DLD1 (cell line): ENCODE data around the gene DCAF11.

Experiments used
- in situ Hi-C: cut with HindIII; loops from 2 replicates; pipeline ENCODE4 v1.10.0; 2017; ENCODE audit warnings: low sequenced_read_pairs

Gene DCAF11

DNA sequence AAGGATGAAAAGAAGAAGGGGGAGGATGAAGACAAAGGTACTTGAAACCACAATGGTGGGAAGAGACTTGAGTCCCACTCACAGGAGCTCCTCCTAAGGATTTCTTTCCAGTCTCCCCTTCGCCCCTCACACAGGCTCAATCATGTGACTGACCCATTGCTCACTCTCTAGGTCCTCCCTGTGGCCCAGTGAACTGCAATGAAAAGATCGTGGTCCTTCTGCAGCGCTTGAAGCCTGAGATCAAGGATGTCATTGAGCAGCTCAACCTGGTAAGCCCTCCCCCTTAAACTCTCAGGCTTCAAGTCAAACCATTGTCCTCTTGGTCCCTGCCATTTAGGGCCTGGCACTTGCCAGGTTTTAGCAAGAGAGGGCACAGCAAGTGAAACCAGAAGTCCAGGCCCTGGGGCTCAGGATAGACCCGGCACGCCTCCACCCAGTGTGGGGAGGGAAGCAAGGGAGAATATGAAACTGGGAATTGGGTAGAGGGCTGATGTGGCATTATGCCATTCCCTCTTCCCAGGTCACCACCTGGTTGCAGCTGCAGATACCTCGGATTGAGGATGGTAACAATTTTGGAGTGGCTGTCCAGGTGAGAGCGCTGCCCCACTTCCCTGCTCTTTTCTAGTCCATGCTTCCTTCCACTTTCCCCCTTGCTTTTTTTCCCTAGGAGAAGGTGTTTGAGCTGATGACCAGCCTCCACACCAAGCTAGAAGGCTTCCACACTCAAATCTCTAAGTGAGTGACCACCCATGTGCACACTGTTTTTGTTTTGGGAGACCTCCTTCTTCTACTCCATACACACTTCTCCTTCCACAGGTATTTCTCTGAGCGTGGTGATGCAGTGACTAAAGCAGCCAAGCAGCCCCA is 23.2 kb downstream of the DCAF11 start:
- in situ Hi-C loops = no loop called here

GRCh38 chr14:24138396-24139271 is 24.1 kb downstream of the DCAF11 start:
- in situ Hi-C loops = no loop called here

- in situ Hi-C loops = no loop called here
Observed at GRCh38 chr14:24139272-24139934, 24.8 kb downstream of the DCAF11 start.

- in situ Hi-C loops = no loop called here
Observed at GRCh38 chr14:24141097-24141880, 26.7 kb downstream of the DCAF11 start, which contains the start of gene EMC9. TSS of gene EMC9 (minus strand) at chr14:24141591. CDS start at chr14:24141304, 287 bp downstream.

GRCh38 chr14:24143511-24143910 is 28.9 kb downstream of the DCAF11 start:
- in situ Hi-C loops = no loop called here

DNA sequence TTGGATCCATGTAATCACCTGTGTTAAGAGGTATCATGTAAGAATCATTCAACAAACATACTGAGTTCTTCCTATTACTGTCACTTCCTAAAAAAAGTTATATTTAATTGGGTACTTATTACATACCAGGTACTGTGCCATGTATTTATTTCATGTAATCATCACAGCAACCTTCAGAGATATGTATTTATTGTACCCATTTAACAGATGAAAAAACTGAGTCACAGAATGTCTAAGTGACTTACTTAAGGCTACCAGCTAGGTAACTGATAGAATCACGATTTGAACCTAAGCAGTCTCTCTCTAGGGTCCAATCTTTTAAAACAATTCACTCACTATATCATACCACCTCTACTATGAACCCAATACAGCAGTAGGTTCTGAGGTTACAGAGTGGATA is 29.9 kb downstream of the DCAF11 start:
- in situ Hi-C loops = no loop called here

GRCh38 chr14:24145219-24145618 is 30.6 kb downstream of the DCAF11 start:
- in situ Hi-C loops = no loop called here

DNA sequence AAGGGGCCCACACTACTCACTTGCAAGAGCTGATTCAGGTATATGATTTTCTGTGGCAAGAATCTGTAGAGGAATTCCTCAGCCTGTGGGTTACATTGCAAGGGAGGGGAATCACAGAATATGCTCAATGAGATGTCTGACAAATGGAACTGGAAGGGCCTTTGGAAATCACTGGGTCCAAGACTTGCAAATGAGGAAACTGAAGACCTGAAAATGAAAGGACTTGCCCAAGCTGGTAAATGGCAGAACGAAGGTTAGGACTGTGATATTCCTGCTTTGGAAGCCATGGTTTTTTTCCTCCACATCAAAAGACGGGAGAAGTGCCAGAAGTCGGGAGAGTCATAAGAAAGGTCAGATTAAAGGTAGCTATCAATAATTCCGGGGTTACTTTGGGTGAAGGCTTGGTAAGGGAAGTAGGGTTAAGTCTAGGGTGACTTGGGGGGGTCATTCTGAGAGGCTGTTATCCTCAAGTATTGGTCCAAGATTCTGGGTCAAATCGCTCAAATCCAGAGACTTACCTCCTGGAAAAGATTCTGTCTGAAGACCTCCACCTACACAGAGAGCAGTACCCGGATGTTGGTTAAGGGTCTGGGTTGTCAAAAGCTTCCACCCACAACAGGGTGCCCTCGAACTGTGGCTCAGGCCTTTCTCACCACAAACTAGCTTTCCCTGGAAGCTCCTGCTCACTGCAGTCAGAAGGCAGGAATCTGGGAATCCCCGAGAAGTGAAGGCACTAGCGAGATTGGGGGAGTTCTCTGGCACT is 31.3 kb downstream of the DCAF11 start:
- in situ Hi-C loops = no loop called here

DNA sequence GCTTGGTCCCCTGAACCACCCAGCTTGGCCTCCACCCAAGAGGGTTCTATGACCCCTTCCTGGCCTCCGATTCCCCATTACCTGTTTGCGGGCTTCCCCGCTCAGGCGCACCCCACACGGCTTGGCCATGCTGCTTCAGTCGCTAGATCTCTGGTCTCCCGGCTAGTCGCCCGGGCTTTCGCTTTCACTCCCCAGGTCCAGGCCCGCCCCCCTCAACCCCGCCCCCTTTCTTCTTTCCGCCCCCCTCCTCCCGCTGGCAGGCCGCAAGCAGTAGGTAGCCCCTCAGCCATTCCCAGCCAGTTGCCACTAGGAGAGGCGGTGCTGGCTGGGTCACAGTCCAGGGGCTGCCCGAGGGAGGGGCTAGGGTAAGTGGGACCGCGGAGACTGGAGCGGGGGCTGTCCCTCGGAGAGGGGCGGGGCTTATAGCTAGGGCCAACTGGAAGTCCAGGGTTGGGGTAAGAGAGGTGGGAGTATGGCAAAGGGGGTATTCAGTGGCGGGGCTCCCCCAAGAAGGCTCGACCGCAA is 31.9 kb downstream of the DCAF11 start, which contains the start of gene PSME2:
Gene PSME2 (minus strand): TSS at position 158 of the 525 bp plus-strand sequence. CDS start 29 bp downstream, at position 129.
- in situ Hi-C loops = no loop called here

DNA sequence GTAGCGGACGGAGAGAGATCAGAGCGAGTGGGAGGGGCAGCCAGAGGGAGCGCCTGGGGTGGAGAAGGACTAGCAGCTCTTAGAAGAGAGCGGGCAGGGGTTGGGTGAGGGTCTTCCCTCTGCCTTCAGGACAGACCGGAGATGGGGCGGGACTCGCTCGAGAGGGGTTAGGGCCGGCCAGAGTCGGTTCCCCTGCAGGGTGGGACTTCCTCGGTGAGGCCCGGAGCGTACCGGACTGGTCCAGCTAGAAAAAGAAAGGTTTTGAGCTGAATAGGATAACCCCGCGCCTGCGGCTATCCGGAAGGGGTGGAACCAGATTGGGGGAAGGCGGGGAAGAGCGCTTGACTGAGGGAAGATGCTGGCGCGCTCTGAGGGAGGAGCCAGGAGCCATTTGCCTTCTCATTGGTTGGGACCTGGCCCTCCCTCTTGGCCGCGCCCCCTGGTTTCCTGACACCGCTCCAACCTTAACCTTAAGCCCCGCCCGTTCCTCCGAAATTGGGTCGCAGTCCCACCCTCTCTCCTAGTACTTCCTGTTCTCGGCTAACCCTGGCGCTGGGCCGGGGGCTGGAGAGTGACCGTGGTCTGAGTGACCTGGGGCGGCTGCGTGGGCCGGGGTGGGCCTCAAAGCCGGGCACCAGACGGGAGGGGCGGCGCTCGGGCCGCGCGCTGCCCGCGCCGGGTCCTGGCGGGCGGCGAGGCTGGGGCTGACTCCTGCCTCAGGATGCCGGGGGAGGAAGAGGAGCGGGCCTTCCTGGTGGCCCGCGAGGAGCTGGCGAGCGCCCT is 32.6 kb downstream of the DCAF11 start, which contains the start of gene RNF31:
Gene RNF31 (plus strand): TSS at position 521 of the 783 bp plus-strand sequence. CDS start 201 bp downstream, at position 722.
- in situ Hi-C loops = no loop called here

DNA sequence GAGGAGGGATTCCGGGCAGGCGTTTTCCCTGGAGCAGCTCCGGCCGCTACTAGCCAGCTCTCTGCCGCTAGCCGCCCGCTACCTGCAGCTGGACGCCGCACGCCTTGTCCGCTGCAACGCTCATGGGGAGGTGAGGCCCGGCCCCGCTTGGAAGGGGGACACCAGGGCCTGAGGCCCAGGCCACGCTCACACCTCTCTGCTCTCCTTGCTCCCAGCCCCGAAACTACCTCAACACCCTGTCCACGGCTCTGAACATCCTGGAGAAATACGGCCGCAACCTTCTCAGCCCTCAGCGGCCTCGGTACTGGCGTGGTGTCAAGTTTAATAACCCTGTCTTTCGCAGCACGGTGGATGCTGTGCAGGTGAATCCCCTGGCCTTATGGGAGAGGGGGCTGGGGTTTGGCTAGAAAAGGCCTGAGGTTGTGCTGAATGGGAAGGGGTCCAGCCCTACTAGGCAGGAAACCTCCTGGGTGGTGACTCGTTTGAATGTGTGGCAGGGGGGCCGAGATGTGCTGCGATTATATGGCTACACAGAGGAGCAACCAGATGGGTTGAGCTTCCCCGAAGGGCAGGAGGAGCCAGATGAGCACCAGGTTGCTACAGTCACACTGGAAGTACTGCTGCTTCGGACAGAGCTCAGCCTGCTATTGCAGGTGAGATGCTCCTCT is 33.3 kb downstream of the DCAF11 start:
- in situ Hi-C loops = no loop called here

DNA sequence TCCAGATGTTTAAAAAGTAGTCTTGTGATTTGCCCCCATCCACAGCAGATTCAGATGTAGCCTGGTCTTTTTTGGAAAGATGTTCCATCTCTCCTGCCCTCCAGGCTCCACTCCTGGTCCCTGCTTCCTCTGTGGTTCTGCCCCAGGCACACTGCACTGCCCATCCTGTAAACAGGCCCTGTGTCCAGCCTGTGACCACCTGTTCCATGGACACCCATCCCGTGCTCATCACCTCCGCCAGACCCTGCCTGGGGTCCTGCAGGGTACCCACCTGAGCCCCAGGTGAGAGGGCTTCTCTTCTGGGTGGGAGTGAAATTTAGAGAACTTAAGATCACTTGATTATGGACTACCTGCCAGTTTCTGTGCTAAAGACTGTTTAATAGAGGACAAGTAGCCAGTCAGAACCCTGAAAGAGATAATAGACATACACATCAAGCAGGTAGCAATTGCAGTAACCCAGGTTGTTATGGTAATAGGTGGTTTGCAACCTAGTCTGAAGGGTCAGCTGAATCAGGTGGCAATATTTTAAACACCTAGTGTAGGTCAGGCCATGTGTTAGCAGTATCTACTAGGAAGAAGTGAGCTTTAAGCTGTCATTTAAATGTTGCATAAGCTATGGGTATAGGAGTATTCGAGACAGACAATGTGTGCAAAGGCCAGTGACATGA is 34.9 kb downstream of the DCAF11 start:
- in situ Hi-C loops = no loop called here

DNA sequence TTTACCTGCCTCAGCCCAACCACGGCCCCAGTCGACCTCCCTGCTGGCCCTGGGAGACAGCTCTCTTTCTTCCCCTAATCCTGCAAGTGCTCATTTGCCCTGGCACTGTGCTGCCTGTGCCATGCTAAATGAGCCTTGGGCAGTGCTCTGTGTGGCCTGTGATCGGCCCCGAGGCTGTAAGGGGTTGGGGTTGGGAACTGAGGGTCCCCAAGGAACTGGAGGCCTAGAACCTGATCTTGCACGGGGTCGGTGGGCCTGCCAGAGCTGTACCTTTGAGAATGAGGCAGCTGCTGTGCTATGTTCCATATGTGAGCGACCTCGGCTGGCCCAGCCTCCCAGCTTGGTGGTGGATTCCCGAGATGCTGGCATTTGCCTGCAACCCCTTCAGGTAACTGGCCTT is 35.5 kb downstream of the DCAF11 start:
- in situ Hi-C loops = no loop called here

- in situ Hi-C loops = no loop called here
Observed at GRCh38 chr14:24150567-24150966, 36.0 kb downstream of the DCAF11 start.

- in situ Hi-C loops = no loop called here
Observed at GRCh38 chr14:24150993-24151392, 36.4 kb downstream of the DCAF11 start.

DNA sequence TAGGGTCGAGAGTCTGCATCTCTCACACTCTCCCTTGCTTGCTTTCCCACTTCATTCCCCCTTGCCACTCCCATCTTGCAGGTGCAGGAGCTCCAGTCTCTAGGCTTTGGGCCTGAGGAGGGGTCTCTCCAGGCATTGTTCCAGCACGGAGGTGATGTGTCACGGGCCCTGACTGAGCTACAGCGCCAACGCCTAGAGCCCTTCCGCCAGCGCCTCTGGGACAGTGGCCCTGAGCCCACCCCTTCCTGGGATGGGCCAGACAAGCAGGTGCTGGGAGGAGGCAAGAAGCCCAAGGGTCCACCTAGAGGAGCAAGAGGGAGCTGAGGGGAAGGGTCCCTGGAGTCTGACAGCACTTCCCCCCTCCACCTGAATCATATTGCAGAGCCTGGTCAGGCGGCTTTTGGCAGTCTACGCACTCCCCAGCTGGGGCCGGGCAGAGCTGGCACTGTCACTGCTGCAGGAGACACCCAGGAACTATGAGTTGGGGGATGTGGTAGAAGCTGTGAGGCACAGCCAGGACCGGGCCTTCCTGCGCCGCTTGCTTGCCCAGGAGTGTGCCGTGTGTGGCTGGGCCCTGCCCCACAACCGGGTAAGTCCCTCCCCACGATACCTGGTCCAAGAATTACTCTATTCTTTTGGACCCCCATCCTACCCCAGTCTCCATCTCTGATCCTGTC is 37.0 kb downstream of the DCAF11 start:
- in situ Hi-C loops = no loop called here

DNA sequence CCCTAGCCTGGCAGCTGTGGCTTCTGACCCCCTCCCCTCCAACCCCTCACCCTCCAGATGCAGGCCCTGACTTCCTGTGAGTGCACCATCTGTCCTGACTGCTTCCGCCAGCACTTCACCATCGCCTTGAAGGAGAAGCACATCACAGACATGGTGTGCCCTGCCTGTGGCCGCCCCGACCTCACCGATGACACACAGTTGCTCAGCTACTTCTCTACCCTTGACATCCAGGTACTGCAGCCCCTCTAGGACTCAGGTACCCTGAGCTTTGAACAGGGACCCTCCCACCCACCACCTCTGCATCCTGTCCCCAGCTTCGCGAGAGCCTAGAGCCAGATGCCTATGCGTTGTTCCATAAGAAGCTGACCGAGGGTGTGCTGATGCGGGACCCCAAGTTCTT is 40.5 kb downstream of the DCAF11 start:
- in situ Hi-C loops = no loop called here
